HG03520 (cell line): ENCODE results near the gene RAD9A.

ENCODE experiments used
- ATAC-seq: cut with Tn5 transposase; IDR thresholded peaks from one replicate; pipeline ENCODE4 v1.9.1; 2021; ENCODE audit warnings: mild to moderate bottlenecking, moderate library complexity; ENCODE audit not compliant: unreplicated experiment

Gene RAD9A

GRCh38 chr11:67407688-67408163 is 15.9 kb downstream of the RAD9A start:
- no peak for ATAC-seq

- no peak for ATAC-seq
Measured at GRCh38 chr11:67408437-67409200, 16.8 kb downstream of the RAD9A start.

GRCh38 chr11:67409261-67409666 is 17.5 kb downstream of the RAD9A start:
- ATAC-seq = no peak

GRCh38 chr11:67409781-67410368 is 18.1 kb downstream of the RAD9A start:
- no peak for ATAC-seq

GRCh38 chr11:67410369-67410831 is 18.6 kb downstream of the RAD9A start:
- no peak for ATAC-seq

GRCh38 chr11:67410984-67411784 is 19.4 kb downstream of the RAD9A start:
- ATAC-seq = no peak

- no peak for ATAC-seq
Measured at GRCh38 chr11:67411785-67412152, 20.0 kb downstream of the RAD9A start.

- no peak for ATAC-seq
Measured at GRCh38 chr11:67412495-67413179, 20.9 kb downstream of the RAD9A start.

GRCh38 chr11:67413266-67413849 is 21.6 kb downstream of the RAD9A start:
- no peak for ATAC-seq

- no peak for ATAC-seq
Measured at GRCh38 chr11:67415501-67416304, 23.9 kb downstream of the RAD9A start, which contains the start of gene CARNS1. Gene CARNS1 (plus strand): TSS chr11:67415678. CDS start chr11:67416200, 522 bp downstream.

- ATAC-seq = no peak
Measured at GRCh38 chr11:67416416-67417335, 24.9 kb downstream of the RAD9A start.

- ATAC-seq = no peak
Measured at GRCh38 chr11:67417425-67417824, 25.6 kb downstream of the RAD9A start.

GRCh38 chr11:67418476-67419281 is 26.9 kb downstream of the RAD9A start:
- ATAC-seq = no peak

- no peak for ATAC-seq
Measured at GRCh38 chr11:67419325-67420049, 27.7 kb downstream of the RAD9A start.

GRCh38 chr11:67420147-67420645 is 28.4 kb downstream of the RAD9A start:
- no peak for ATAC-seq

- peak; percentile 76 for ATAC-seq
Measured at GRCh38 chr11:67420646-67421429, 29.1 kb downstream of the RAD9A start.
